NCI-H345 (cell line): ENCODE measurements around the gene MITD1.
"Not testable (repeated sequence)": the region's sequence is repeated elsewhere in the genome, so short reads cannot be mapped to it uniquely, and the experiment has no call there.

Experiments used
- DNase-seq: peaks from one replicate; lab custom pipeline; 2025; lab: John Stamatoyannopoulos, UW

MITD1 gene

DNA sequence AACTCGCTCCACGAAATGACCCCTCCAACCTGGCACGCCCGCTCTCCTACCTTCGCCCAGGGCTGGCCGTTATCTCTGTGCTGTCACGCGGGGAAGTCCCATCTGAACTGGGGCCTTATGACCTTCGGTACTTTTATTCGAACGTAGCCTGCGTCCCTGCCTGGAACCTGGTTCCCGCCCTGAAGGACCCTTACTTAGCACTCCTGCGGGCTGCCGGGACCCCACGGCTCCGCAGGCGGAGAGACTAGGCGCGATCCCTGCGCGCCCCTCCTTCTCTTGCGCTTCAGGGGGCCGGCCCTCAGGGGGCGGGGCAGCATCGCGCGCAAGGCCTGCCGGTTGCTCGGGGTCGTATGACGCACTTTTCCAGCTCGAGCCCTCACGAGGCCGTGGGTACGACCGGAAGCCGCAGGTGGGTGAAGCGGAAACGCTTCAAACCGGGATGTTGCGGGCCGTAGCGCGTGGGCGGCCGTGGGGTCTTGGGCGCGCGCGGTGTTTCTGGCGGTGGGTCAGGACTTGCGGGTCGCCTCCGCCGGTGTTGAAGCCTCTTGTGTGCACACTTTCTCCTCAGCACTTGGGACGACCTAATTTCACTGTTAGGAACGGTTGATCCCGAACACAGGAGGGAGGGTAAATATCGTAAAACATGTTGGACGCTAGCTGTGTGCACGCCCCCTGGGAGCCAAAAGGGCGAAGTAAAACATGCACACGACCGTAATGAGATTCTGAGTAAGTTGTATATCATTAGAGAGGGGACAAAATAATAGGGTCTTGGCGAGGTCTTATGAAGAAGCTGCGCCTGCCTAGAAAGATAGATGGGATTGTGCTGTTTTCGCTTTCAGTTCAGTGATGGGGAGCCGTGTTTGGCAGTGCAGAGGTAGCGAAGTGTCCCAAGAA, 26.0 kb downstream of the MITD1 start, which contains the start of the genes LIPT1 and TSGA10:
Gene LIPT1 (plus strand): TSS at position 325 of the 894 bp plus-strand sequence. CDS start 6,991 bp downstream, outside the sequence.
Gene TSGA10 (minus strand): TSS at position 300 of the 894 bp plus-strand sequence. CDS start 45,503 bp downstream, outside the sequence.
- DNase-seq: peak; percentile 95

DNA sequence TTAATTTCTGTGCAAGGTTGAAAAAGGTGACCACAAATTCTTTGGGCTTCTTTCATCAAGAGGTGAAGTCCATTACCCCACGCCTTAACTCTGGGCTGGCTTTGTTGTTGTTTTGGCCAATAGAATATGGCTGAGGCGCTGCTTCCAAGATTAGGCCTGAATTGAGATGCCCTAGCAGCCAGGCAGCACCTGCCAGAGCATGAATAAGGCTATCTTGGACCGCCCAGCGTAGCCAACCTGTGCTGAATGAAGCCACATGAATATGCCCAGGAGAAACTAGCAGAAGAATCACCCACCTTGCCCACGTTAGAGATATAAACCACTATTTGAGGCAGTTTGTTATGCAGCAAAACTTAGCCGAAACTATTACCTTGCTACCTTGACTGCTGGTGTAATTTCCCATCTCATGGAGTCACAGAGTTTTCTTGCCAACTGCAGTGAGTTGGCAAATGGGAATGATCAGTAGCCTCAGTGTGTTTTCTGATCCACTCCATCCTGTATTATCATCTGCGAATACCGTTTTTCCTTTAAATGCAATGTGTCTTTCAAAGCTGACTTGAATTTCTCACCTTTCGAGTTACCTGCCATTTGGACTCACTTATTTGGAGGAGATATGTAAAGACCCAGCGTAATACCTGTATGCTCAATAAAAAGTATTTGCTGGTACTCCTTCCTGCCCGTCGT, 26.8 kb downstream of the MITD1 start:
- DNase-seq: no peak

DNA sequence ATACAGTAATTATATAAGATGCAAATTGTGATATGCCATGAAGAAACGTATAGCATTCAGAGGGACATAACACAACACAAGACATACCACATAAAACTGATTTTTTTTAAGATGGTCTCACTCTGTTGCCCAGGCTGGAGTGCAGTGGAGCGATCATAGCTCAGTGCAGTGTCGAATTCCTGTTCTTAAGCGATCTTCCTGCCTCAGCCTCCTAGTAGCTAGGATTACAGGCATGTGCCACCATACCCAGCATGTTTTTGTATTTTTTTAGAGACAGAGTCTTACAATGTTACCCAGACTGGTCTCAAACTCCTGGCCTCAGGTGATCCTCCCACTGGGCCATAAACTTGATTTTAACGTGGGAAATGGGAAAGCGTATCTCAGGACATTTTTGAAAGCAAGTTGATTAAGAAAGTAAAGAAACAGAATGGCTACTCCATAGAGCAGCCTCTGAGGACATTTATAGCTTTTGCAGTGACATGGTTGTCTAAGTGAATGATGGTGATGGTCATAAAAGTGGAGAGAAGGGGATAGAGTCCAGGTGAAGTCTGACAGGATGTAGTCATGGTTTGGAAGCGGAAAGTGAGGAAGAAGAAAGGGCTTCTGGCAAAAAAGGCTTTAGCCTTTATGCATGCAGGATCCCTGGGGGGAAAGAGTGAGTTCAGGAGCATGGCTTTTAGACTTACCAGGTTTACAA, 28.5 kb downstream of the MITD1 start:
- no peak for DNase-seq

DNA sequence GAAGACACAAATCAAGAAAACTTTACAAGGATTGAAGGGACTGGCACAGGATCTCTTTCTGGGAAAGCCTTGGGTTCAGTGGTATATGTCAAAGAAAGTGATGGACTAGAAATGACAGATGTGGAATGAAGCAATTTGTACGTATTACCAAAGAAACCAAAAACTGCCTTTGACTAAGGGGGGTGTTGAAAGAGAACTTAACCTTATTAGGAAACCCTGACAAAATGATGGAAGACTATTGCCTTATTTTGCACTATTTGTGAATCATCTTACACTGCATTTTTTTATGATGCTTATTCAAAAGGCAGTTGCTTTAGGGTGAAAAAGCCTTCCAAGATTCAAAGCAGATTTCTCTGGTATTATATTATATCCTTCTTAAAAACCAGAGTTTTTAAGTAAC, 30.2 kb downstream of the MITD1 start:
- DNase-seq: no peak

DNA sequence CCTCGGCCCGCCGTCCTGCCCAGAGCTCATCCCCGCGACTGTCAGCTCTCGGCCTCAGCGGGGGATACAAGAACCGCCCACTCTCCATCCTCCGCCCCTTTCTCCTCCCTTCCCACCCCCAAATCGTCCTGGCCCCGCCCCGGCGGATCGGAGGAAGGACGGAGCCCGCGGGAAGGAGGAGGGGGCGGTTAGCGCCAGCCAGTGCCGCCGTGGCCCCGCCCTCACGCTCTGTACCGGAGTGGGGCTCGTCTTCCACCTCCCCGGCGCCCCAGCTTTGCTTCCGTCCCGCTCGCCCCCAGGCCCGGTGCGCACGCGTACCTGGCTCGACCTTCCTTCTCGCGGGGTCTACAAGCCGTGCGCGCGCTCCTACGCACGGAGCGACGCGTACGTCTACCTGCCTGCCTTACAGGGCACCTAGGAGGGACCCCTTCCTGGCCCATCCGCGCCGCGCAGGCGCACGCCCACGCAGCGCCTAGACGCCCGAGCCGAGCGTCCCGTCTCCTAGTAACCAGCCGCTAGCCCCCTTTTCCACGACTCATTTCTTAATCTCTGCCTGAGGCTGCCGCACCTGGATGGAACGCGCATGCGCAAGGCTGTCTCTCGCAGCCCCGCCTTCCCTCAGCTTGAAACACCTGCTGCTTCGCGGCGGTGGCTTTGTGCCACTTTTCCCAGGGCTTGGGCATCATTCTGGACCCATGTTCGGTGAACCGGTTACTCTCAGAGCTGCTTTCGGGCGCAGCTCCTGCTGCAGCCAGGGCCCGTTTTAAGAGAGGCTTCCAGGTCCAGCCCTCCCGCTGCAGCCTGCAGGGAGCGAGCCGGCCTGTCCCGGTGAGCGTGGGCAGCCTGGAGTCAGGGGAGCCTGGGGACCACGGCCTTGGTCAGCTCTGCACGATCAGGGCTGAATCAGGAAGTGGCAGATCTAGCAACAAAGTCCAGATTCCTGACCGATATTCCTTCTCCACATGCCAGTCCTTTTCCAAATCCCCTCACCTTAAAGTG, 39.4 kb downstream of the MITD1 start, which contains the start of gene C2orf15:
Gene C2orf15 (plus strand): TSS at position 598 of the 999 bp plus-strand sequence. CDS start 8,852 bp downstream, outside the sequence.
- peak; percentile 99 for DNase-seq

DNA sequence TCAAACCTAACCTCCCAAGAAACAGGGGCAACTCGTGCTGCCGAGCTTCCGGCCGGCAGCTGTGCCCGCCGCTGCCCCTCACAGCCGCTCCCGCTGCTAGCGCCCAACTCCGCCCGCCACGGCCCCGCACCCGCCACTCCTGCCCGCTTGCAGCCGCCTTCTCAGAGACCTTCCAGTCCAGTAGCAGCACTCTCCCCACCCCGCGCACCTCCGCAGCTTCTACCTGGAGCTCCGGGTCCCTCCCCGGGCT, 40.1 kb downstream of the MITD1 start:
- no peak for DNase-seq

DNA sequence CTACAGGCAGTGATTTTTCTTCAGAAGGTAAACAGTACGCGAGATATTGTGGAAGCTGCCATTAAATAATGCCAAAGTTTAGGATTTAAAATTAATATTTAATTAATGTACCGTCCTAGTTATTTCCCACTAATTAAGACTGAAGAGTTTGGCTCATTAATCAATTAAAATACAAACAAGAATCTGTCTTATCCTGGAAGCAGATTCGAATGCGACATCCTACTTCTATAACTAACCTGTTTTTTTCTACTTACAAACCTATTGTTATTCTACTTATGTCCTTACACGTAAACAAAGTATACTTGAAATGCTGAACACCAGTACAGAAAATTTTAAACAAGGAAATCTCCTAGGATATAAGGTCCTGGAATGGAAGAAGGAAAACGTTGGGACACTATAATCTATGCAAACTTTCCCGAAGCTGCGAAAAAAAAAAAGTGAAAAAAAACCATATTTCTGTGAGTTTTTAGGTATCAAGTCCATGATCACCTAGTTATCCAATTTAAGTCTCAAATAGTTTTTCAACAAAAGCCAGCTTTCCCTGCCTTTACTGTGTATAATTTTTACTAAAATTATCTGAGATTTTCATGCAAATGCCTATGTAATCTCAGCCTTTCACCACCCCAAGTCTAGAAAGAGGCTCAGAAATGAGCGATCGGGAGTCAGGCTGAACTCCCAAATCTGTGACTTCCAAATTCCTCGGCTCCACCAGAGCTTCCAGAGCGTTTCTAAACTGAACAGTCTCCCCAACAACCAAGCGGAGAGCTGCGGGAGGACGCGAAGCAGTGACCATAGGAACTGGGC, 40.6 kb downstream of the MITD1 start:
- DNase-seq: no peak

DNA sequence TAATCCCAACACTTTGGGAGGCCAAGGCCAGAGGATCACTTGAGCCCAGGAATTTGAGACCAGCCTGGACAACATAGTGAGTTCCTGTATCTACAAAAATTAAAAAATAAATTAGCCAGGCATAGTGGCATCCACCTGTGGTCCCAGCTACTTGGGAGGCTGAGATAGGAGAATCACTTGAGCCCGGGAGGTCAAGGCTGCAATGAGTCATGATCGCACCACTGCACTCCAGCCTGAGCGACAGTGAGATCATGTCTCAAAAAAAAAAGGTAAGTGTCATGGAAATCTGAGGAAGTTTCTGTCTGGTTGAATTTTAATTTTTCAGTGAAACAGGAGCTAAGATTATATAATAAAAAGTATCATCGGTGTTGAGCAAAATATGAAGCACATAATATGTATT, 41.9 kb downstream of the MITD1 start:
- DNase-seq: no peak

DNA sequence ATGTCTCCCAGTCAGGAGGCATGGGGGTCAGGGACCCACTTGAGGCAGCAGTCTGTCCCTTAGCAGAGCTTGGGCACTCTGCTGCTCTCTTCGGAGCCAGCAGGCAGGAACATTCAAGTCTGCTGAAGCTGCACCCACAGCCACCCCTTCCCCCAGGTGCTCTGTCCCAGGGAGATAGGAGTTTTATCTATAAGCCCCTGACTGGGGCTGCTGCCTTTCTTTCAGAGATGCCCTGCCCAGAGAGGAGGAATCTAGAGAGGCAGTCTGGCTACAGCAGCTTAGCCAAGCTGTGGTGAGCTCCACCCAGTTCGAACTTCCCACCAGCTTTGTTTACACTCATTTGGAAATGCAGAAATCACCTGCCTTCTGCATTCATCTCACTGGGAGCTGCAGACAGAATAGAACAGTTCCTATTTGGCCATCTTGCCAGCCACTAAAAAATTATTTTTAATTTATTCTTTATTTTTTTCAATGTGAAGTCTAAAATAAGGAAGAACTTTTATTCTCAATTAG, 45.8 kb downstream of the MITD1 start:
- DNase-seq: not testable (repeated sequence)

DNA sequence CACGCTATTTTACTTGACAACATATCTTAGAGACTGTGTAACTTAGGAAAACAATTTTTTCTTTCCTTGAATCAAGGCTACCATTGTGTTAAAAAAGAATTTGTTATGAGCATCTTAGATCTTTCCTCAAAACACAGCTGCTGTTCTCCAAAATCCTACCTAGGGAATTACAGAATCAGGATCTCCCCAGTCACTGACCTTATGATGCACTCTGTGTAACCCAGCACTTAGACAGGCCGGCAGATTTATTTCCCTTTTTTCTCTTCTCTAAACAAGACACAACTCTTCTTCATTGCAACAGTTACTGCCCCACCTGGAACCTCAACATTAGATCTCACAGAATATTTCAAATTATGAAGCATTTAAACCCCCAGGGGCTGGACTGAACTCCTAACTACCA, 52.9 kb downstream of the MITD1 start:
- DNase-seq: no peak
